Stimulated activated CD8-positive, alpha-beta memory T cell treated with anti-CD3 and anti-CD28 coated beads, Interleukin-12 subunit alpha, Interleukin-12 subunit beta, amount 100 ng/mL, for 24 hours (primary cell): ENCODE results near the gene AKT3.
A peak's percentile ranks its signal among the peaks of the same experiment; 100 is the strongest.
"Not testable (repeated sequence)": the region's sequence is repeated elsewhere in the genome, so short reads cannot be mapped to it uniquely, and the experiment has no call there.

ENCODE experiments used
- DNase-seq: peaks from one replicate; pipeline ENCODE4 v3.0.0-alpha.2; 2020; ENCODE audit errors: extremely low read depth

Gene AKT3

DNA sequence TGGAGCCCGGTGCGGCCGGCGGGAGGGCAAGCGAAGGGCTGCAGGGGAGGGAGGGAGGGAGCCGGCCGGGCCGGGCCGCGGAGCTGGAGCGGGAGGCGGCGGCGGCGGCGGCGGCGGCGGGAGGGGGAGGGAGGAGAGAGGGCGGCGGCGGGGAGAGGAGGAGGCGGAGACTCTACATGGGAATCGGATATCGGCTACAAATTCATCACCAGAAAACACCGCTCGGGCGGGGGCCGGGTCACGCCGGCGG lies at the start of gene AKT3:
TSS of gene AKT3 (minus strand) at position 42 of the 250 bp plus-strand sequence. CDS start 7,073 bp downstream, outside the sequence.
- DNase-seq = no peak

DNA sequence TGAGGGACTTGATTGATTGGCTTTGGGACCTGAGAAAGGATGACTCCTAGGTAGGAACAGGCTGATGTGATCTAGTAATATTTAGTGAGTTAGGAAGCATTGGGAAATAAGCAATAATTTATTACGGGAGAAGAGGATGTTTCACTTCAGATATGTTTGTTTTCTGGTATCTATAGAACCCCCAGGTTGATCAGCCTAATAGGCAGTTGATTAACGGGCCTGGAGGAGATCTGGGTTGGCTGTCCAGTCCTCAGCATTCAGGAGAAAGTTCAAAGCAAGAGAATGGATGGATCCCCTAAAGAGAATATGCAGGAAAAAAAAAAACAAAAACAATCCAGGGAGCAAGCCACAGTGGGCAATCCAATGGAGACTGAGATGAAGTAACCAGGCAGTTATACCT lies 48.2 kb upstream of the AKT3 start:
- DNase-seq = no peak

DNA sequence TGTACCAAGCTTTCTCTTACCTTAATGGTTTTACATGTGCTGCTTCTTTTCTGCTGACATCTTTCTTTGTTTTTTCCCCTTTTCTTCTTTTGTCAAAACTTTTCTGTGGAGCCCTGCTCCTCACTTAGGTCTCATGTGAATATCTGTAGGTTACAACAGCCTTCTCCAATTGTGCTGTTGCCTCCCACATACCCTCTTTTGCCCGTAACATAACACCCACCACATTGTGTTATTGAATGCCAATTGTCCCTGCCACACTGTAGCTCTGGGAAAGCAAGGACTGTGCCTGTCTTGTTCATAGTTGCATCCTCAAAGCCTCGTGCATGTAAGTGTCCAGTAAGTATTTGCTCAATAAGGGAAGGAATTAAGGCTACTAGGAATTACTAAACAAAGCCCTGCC lies 46.3 kb upstream of the AKT3 start:
- DNase-seq = no peak

DNA sequence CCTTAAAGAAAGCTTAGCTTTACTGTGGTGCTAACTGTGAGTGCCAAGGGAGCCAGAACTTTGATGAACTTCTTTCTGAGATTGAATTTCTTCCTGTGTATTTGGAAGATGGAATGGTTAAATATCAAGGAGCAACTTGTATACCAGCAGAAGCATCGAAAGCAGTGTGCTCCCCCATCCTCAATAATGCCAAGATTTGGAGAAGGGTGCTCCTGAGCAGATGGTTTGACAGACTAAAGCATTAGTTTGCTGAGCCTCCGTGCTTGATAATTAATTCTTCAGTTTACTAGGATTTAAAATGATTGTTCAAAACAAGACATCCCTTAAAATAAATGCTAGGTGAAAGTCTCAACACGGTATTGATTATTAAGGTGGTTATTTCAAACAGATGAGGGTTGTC lies 42.4 kb upstream of the AKT3 start:
- no peak for DNase-seq

DNA sequence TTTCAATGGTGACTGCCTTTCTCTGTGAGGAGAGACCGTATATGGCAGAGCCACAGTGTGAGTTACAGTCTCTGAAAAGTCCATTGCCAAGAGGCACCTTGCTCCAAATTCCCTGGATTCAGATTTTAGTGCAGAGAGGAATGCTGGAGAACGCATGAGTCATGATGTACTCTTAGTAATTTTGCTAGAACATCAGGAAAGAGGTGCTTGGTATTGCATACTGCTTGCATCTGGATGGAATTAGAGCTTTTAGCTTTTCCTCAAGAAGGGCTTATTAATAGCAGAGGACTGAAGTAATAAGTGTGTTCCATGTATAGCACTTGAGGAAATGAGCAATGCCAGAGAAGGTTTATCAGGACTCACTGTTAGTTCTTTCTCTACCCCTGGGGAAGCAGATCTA lies 40.5 kb upstream of the AKT3 start:
- DNase-seq = no peak

DNA sequence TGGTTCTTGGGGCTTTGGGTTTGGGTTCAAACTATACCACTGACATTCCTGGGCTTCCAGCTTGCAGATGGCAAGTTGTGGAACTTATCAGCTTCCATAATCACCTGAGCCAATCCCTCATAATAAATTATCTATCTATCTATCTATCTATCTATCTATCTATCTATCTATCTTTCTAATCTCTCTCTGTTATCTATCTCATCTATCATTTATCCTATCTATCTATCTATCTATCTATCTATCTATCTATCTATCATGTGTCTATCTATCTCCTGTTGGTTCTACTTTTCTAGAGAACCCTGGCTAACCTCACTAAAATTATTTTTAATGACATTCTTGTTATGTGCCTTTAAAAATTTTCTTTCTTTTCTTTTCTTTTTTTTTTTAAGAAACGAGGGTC lies 35.8 kb upstream of the AKT3 start:
- DNase-seq = no peak

DNA sequence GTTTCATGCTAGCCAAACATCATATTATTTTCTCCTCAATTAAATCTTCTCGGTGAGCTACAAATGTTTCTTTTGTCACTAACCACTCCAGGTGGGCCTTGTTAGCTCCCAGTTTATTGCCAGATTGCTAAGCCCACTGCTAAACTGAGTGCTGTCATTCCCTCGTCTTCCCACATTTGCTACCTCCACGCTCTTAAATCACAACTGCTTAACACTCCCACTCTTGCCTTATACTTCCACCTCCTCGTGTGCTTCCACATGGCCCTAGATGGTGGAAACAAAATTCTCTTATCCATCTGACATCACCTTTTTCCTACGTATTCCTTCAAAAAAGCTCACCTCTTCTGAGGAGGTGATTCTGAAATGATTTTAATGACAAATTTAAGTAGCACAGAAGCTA lies 34.6 kb upstream of the AKT3 start:
- no peak for DNase-seq

DNA sequence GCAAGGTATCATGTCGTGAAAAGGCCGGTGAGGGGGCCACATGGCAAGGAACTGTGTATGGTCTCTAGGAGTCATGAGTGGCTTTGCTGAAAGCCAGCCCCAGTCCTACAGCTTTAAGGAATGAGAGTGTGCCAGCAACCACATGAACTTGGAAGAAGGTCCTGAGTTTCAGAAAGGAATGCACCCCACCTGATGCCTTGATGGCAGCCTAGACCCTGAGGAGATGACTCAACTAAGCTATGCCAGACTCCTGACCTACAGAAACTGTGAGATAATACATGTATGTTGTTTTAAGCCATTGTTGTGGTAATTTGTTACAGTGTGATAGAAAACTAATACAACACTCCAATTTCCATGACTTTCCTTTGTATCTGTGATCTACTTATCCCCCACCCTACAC lies 33.5 kb upstream of the AKT3 start:
- DNase-seq = no peak

DNA sequence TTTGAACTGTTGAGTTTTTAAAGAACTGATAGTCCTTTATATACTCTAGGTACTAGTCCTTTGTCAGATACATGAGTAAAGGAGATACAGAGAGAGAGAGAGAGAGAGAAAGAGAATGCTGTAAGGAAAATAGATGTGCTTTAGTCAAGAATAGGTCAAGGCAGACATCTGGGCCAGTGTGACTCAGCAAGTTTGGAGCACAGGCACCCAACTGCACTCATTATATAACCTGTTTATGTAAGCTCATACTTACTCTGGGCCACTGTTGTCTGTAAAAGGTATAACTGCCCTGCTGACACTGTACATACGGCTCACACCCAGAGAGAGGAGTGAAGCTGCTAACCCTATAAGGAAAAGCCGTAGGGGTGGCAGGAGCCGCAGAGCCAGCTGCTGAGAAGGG lies 32.2 kb upstream of the AKT3 start:
- DNase-seq = no peak

DNA sequence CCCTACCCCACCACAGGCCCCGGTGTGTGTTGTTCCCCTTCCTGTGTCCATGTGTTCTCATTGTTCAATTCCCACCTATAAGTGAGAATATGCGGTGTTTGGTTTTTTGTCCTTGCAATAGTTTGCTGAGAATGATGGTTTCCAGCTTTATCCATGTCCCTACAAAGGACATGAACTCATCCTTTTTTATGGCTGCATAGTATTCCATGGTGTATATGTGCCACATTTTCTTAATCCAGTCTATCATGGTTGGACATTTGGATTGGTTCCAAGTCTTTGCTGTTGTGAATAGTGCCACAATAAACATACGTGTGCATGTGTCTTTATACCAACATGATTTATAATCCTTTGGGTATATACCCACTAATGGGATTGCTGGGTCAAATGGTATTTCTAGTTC lies 27.0 kb upstream of the AKT3 start:
- DNase-seq = not testable (repeated sequence)

DNA sequence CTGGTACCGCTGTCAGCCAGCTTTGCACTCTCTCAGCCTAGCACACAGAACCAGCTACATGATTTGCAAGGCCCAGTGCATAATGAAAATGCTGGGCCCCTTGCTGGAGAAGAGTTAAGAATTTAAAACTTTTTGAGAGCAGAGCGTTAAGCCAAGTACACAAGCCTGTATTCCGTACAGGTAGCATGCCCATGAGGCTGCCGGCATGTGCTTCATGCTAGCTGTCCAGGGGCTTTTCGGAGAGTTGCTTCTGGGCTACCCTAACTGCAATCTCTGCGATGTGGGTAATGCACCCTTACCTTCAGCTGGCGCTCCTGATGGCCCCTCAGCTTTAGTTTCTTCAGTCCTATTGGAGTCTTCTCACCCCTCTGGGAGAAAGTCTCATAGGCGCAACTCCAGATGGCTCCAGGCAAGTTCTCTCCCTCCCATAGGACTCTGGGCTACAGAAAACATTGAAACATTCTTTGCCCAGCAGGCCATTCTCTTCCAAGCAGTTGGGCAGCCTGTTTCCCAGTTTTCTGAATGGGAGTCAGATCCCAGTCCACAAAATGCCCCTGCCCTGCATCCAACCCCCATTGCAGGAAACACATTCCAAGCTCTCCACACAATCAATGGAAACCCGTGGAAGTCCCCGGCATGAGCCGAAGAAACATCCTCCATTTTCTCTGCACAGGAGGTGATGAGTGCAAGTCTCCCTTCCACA lies 5.7 kb upstream of the AKT3 start:
- no peak for DNase-seq

DNA sequence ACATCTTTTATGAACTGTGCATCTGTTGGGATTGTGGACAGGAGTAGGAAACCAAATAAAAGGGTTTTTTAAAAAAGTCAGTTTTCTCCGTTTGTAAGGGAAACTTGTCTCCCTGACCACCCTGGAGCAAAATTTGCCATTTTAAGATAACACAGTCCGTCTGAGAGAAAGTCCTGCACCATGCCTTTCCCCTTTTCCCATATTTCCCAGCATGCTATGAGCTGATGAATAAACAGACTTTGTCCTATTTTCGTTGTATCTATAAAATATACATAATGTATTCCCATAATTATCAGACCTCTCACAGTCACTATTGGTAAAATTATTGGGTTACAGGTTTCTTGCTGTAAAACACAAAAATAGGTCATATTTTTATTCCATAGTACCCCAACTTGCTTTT lies 1.7 kb upstream of the AKT3 start:
- DNase-seq = no peak

DNA sequence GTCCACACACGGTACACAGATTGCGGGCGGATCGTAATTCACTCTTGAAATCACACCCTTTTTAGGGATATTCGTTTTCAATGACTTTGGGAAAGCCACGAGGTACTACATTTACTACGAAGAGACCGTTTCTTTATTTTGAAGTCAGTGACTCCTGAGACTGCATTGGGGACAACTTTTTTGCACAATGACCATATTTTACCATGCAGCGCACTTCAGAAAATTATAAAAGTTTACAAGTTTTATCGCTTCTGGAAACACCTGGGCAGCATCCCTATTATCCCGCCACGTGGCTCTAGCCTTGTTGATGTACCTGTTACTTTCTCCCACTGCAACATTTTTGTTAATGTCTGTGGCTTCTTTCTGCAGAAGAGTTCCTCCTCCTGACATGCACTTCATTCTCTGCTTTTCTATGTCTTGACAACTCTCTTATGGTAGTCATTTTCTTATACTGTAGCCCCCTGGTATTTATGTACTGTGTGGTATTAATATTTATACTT lies 1.3 kb upstream of the AKT3 start:
- no peak for DNase-seq

DNA sequence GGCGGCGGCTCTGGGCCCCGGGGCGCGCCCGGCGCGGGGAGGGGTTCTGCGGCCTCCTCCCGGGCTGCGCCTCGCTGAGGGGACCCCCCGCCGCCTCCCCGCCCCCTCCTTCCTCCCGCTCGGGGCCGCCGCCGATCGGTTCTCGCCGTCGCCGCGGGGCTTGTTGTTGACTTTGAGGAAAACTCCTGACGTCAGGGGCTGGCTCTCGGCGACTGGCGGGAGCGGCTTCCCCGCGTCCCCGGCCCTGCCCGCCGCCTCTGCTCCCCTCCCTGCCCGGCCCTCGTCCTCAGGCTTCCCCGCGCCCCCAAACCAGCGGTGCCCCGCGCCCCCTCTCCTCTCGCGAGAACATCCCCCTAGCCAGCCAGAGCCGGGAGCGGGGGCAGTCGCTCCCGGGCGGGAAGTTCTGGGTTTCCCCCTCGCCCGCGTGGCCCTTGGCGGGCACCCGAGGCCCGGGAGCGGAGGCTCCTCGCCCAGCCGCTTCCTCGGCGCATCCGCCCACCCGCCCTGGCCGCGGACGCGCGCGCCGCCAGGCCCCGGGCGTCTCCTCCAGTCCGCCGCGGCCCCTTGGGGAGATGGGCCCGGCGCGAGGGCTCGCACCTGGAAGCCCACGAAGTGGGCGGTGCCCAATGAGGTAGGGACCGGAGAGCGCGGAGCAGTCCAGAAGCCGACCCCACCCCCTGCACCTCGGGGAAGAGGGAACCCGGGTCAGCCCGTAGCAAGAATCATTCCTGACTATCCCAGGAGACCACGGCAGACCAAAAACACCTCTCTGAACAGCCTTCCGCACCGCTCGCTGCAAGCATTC lies 611 bp upstream of the AKT3 start:
- DNase-seq = peak; percentile 54

DNA sequence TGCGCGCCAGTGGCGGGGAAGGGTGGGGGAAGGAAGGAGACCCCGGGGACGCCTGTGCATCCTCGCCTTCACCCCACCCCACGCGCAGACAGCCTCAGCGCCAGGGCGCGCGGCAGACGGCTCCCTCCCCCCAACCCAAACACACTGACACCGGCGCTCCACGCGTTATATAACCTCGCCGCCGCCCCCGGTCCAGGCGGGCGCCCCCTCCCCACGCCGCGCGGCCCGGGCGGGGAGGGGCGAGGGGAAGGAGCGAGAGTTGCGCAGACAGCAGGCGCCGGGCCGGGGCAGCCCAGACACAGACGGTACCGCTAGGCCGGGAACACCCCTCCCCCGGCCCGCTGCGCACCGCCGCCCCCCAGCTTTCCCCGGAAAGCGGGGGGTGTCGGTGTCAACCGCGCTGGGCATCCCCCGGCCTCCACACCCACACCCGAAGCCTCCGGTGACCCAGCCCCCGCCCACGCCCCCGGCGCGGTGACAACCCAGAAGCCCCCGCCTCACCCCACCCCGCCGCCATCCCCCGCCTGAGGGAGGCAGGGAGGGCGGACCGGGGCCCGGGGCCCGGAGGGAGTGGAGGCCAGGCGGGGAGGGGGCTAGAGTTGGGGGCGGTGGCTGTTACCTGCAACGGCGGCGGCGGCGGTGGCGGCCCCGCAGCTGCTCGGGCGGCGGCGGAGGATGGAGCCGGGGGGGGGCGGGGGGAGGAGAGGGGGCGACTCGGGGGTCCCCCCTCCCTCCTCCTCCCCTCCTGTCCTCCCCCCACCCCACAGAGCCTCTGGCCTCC lies 432 bp downstream of the AKT3 start:
- peak; percentile 25 for DNase-seq

DNA sequence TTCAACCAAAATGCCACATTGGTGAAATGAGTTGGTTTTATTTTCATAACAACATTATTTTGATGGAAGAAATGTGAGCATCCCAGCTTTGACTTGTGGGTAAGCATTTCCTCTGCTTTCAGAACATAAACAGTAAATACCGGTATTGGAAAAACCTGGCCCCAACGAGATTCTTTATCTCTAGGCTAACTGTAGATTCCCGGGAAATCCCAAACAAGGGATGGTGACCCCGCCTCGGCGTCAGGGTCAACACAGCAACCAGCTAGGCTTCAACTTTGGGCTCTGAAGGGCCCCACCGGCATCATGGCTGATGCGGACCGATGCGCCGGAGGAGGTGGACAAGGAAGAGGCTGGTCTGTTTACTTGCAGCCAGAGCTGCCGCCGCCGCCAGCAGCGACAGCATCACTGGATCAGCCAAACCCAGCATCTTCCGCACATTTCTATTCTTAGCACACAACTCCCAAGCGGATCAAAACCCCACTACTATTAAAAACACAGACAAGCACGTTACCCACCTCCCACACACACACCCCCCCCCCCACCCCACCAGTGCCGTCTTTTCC lies 1.1 kb downstream of the AKT3 start:
- peak; percentile 20 for DNase-seq

DNA sequence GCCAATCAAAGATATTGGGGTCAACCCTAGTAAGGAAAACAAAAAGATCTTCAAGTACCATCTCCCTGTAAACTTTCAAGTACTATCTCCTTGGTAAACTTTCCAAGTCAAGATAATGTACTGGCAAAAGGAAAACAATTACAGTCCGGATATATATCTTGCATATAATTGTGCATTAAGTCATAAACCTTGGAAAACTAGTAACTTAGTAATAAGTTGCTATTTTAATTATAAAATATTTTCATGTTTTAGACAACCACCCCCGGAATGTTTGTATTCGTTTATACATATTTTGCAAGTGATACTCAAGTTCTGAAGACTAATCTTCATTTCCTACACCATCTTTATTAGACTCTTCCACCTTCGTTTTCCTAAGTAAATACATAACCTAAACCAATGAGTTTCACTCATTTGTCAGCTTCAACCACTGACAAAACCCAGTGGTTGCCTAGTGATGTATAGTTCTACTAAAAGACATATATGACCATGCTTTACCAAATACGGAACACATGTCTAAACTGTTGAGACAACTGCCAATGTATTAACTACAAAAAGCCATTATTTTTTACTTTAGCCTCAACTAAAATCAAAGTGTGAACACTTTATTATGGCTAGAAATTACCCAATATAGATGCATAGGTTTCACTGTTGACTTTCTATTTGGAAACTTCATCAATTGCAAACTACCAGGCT lies 1.7 kb downstream of the AKT3 start:
- no peak for DNase-seq

DNA sequence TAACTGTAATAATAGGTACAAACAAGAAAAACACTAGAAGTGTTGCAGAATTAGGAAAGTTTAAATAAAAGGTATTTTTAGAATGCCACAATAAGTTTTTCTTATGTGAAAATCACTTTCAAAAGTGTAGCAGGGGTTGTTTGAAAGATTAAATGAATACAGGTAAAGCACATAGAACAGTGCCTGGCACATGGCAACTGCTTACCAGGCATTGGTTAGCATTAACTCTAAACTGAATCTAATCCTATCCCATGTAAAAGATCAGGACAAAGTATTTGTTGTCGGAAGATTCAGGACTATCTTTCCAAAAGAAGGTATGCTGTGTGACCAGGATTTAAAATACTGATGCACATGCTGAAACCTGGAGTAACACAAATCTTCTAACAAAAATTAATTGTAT lies 3.3 kb downstream of the AKT3 start:
- no peak for DNase-seq

DNA sequence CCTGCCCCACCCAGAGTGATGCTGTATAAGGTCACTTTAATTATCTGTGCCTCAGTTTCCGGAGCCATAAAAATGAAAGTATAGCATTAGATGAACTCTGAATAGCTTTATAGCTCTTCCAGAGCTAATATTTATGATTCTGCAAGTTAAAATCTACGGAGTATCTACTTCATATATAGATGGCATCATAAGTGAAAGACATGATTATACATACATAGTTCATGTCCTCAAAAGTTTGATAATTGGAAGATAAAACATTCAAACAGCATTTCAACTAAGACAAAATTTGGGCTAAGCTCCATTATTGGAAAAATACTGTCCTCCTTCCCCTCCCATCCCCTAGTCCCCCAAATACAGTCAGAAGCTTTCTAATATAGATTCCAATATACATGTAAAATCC lies 4.2 kb downstream of the AKT3 start:
- DNase-seq = no peak

DNA sequence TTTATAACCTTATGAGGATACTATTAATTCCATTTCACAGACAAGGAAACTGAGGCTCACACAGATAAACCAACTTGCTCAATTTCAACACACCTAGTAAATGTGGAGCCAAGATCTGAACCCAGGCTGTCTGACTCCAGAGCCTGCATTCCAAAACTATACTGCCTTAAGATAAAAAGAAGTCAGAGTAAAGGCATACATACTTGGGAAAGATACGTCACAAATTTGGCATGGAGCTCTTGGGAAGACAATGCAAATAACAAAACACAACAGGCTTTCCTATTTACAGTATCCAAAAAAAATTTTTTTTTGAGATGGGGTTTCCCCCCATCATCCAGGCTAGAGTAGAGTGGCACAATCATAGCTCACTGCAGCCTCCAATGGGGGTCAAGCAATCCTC lies 5.9 kb downstream of the AKT3 start:
- DNase-seq = no peak

DNA sequence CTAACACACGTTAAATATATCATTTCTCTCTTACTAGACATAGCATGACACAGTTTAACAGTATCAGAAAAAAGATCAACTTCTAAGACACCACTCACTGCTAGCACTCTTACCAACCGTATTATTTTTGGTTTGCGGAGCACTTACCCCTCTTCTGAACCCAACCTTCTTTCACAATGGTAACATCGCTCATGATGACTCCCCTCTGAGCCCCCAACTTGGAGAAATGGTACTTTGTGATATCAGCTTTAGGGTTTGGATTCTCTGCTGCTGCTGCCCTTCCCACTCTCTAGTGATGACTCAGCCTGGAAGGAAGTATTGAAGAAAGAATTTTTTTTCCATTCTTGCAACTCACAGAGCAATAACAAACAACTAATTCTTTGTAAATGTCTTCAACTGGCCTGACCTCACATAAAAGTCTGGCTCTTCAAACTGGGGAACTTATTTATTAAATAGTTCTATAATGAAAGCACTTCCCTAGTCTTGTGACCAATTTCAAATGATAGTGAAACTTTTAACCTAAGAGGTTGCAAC lies 7.0 kb downstream of the AKT3 start:
- DNase-seq = no peak

DNA sequence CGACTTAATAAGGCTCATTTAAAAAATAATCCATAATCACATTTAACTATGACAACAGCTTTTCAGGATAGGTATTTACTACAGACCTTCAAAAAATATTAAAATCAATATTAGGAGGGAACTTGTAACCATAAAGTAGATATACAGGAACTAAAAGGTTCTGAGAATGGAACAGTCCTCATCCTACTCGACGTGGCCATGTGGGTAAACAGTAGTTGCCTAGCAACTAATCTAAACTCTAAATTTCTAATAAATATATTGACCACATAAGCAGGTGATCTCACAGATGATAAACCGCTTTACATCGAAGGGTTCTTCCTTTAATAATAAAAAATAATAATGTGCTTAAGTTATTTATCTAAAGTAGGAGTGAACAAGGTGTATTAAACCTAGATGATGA lies 7.9 kb downstream of the AKT3 start:
- DNase-seq = no peak
